ENCODE data around the gene JAZF1.

Gene JAZF1

GRCh38 chr7:28191751-28192150, 11.2 kb upstream of the JAZF1 start:
- no peak overlapping the region for H3K4me3 ChIP-seq (ENCODE audit: extremely low read depth, insufficient read depth, low read length, poor library complexity, severe bottlenecking)
- H3K4me1 ChIP-seq (ENCODE audit: control insufficient read depth, insufficient read depth, low read length, poor library complexity, severe bottlenecking), result no peaks in the 10 kb centered on the region
- no peaks in the 10 kb centered on the region for H3K36me3 ChIP-seq (ENCODE audit: control insufficient read depth, insufficient read depth, low read length)
- no peaks in the 10 kb centered on the region for H3K9me3 ChIP-seq (ENCODE audit: control insufficient read depth, low read length)
- no peak overlapping the region for H3K27ac ChIP-seq (ENCODE audit: low read depth, low read length, severe bottlenecking)

GRCh38 chr7:28191184-28191583, 10.6 kb upstream of the JAZF1 start:
- H3K4me3 ChIP-seq (ENCODE audit: extremely low read depth, insufficient read depth, low read length, poor library complexity, severe bottlenecking), result no peak overlapping the region
- no peaks in the 10 kb centered on the region for H3K9me3 ChIP-seq (ENCODE audit: control insufficient read depth, low read length)
- H3K27ac ChIP-seq (ENCODE audit: low read depth, low read length, severe bottlenecking), result no peak overlapping the region
- H3K36me3 ChIP-seq (ENCODE audit: control insufficient read depth, insufficient read depth, low read length), result no peaks in the 10 kb centered on the region
- no CpG with 5 or more reads among the region's 2 CpGs for WGBS, 2 experiments (ENCODE audit: insufficient coverage in 2 of 2)
- H3K4me1 ChIP-seq (ENCODE audit: control insufficient read depth, insufficient read depth, low read length, poor library complexity, severe bottlenecking), result no peaks in the 10 kb centered on the region

DNA sequence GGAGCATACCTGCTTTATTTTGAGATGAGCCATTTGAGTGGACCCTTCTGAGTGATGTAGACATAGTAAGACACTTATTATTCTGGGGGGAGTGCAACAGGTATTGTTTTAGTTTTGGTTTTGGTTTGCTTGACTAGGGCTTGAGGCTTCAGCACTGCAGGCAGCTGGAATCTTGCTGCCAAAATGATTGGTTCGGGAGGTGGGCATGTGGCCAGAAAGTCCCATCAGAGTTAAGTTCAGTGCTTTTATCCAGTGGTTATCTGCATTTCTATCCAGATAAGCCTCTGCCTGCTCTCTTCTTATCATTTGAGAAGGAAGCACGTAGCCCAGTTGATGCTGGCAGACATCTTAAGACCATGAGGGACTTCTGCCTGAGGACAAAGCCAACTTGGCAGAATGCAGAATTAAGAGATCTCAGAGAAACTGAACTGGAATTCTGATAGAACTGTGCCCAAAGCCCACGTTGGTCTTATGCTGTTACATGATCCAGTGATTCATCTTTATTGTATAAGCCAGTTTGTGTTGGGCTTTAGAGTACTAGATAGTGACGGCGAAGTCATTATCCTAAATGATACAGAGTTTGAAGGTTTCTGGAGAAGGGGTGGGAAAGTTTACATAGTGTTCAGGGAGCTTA, 9.6 kb upstream of the JAZF1 start:
- no peaks in the 10 kb centered on the region for H3K36me3 ChIP-seq (ENCODE audit: control insufficient read depth, insufficient read depth, low read length)
- 72 to 83% methylated on average over 5 of the region's 5 CpGs for WGBS, 2 experiments (ENCODE audit: insufficient coverage in 2 of 2)
- H3K4me1 ChIP-seq (ENCODE audit: control insufficient read depth, insufficient read depth, low read length, poor library complexity, severe bottlenecking), result no peaks in the 10 kb centered on the region
- H3K9me3 ChIP-seq (ENCODE audit: control insufficient read depth, low read length), result no peaks in the 10 kb centered on the region
- H3K27ac ChIP-seq (ENCODE audit: low read depth, low read length, severe bottlenecking), result no peak overlapping the region
- H3K4me3 ChIP-seq (ENCODE audit: extremely low read depth, insufficient read depth, low read length, poor library complexity, severe bottlenecking), result no peak overlapping the region

- H3K4me3 ChIP-seq (ENCODE audit: extremely low read depth, insufficient read depth, low read length, poor library complexity, severe bottlenecking), result no peak overlapping the region
- no peak overlapping the region for H3K27ac ChIP-seq (ENCODE audit: low read depth, low read length, severe bottlenecking)
- no peaks in the 10 kb centered on the region for H3K9me3 ChIP-seq (ENCODE audit: control insufficient read depth, low read length)
- no peaks in the 10 kb centered on the region for H3K36me3 ChIP-seq (ENCODE audit: control insufficient read depth, insufficient read depth, low read length)
- H3K4me1 ChIP-seq (ENCODE audit: control insufficient read depth, insufficient read depth, low read length, poor library complexity, severe bottlenecking), result no peaks in the 10 kb centered on the region
- 93 to 97% methylated on average over 4 to 5 of the region's 7 CpGs for WGBS, 2 experiments (ENCODE audit: insufficient coverage in 2 of 2)
Observed at GRCh38 chr7:28187012-28187411, 6.4 kb upstream of the JAZF1 start.

GRCh38 chr7:28183627-28184026, 3.0 kb upstream of the JAZF1 start:
- H3K9me3 ChIP-seq (ENCODE audit: control insufficient read depth, low read length), result no peaks in the 10 kb centered on the region
- no peak overlapping the region for H3K4me3 ChIP-seq (ENCODE audit: extremely low read depth, insufficient read depth, low read length, poor library complexity, severe bottlenecking)
- H3K4me1 ChIP-seq (ENCODE audit: control insufficient read depth, insufficient read depth, low read length, poor library complexity, severe bottlenecking), result peaks cover 5% of the 10 kb centered on the region
- no peaks in the 10 kb centered on the region for H3K36me3 ChIP-seq (ENCODE audit: control insufficient read depth, insufficient read depth, low read length)
- no peak overlapping the region for H3K27ac ChIP-seq (ENCODE audit: low read depth, low read length, severe bottlenecking)
- WGBS, 2 experiments (ENCODE audit: insufficient coverage in 2 of 2), result 87 to 91% methylated on average over 4 of the region's 5 CpGs

DNA sequence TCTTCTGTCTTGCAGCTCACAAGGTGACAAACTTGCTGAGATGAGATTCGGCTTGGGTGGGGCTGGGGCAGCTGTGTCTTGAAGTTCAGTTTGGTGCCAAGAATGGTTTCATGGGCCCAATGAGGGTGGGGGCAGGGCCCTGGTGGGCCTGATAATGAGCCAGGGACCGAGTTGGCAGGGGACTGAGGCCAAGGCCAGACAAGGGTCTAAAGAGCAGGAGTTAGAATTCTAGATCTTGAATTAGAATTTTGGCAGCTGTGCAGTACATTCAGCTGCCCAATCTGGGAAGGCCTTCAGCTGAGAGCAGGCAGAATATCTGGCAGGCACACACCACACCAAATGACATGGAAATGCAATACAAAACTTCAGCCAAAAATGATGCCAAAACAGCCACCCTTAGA, 1.5 kb upstream of the JAZF1 start:
- H3K4me1 ChIP-seq (ENCODE audit: control insufficient read depth, insufficient read depth, low read length, poor library complexity, severe bottlenecking), result peaks cover 6% of the 10 kb centered on the region
- H3K4me3 ChIP-seq (ENCODE audit: extremely low read depth, insufficient read depth, low read length, poor library complexity, severe bottlenecking), result no peak overlapping the region
- WGBS, 2 experiments (ENCODE audit: insufficient coverage in 2 of 2), result 65 to 84% methylated on average over 2 of the region's 2 CpGs
- H3K27ac ChIP-seq (ENCODE audit: low read depth, low read length, severe bottlenecking), result no peak overlapping the region
- no peaks in the 10 kb centered on the region for H3K36me3 ChIP-seq (ENCODE audit: control insufficient read depth, insufficient read depth, low read length)
- H3K9me3 ChIP-seq (ENCODE audit: control insufficient read depth, low read length), result no peaks in the 10 kb centered on the region

DNA sequence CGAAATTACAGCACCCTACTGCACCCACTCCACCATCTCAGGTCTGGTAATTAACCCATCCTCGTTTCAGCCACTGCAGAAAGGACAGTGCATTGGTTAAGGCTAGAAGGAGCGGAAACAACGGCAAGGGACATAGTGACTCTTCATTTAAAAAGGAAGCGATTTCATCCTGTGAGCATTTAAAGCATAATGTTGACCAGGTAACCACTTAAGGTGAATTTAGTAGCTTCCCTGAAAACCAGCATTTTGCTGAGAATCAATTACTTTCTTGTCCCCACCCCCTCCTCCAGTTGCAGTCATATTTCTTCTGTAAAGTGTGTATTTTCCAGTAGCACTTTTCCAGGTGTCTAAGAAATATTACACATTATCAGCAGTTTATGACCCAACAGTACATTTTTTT, 821 bp upstream of the JAZF1 start:
- Histone ChIP-seq H3K36me3 (ENCODE audit: control insufficient read depth, insufficient read depth, low read length) (no peaks in the 10 kb centered on the region), H3K9me3 (ENCODE audit: control insufficient read depth, low read length) (no peaks in the 10 kb centered on the region), H3K4me1 (ENCODE audit: control insufficient read depth, insufficient read depth, low read length, poor library complexity, severe bottlenecking) (peaks cover 7% of the 10 kb centered on the region), H3K27ac (ENCODE audit: low read depth, low read length, severe bottlenecking) (no peak overlapping the region), H3K4me3 (ENCODE audit: extremely low read depth, insufficient read depth, low read length, poor library complexity, severe bottlenecking) (no peak overlapping the region)
- WGBS, 2 experiments (ENCODE audit: insufficient coverage in 2 of 2), result 84 to 95% methylated on average over 4 of the region's 5 CpGs

GRCh38 chr7:28180031-28180363, 598 bp downstream of the JAZF1 start:
- WGBS, 2 experiments (ENCODE audit: insufficient coverage in 2 of 2), result 0% methylated on average over 8 of the region's 55 CpGs; no CpG with 5 or more reads in 1 of the 2 experiments
- Histone ChIP-seq H3K36me3 (ENCODE audit: control insufficient read depth, insufficient read depth, low read length) (no peaks in the 10 kb centered on the region), H3K4me3 (ENCODE audit: extremely low read depth, insufficient read depth, low read length, poor library complexity, severe bottlenecking) (peak overlapping the region; percentile 59), H3K4me1 (ENCODE audit: control insufficient read depth, insufficient read depth, low read length, poor library complexity, severe bottlenecking) (peaks cover 11% of the 10 kb centered on the region), H3K9me3 (ENCODE audit: control insufficient read depth, low read length) (no peaks in the 10 kb centered on the region), H3K27ac (ENCODE audit: low read depth, low read length, severe bottlenecking) (no peak overlapping the region)

DNA sequence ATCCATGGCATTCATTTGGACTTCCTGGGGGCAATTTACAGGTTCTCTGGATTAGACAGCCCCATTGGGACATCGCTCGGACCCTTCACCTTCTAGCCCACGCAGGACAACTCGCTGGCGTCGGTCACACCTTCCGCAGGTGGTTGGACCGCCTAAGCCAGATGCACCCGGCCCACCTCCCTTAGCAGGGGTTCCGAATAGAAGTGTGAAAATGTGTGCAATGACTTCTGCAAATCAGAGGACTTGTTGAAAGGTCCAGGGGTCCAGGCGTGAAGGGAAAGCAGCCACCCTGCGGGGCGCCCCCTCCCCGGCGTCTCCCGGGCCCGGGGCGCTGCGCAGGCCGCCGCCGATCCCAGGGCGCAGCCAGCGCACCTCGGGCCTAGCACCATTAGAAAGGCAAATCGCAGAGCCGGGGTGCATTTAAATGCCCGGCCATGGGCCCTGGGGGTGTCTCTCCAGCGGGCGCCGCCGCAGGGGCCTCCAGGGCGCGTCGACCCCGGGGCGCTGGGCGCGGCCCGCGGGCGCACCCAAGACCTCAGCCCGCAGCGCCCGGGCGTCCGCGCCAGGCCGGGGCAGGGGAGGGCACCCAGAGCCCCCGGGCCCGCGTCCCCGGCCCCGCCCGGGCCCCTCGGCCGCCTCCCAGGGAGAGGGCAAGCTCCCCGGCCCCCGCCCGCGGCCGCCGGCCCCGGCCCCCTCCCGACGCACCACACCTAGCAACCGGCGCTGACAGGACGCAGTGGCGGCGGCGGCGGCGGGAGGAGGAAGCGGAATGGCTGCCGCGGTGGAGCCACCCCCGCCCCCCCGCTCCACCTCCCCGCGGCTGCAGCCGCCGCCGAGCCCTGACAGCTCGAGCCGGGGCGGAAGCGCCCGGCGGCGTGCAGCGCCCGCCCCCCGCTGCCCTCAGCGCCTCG, 1.2 kb downstream of the JAZF1 start:
- Histone ChIP-seq H3K27ac (ENCODE audit: low read depth, low read length, severe bottlenecking) (no peak overlapping the region), H3K4me1 (ENCODE audit: control insufficient read depth, insufficient read depth, low read length, poor library complexity, severe bottlenecking) (peaks cover 15% of the 10 kb centered on the region), H3K36me3 (ENCODE audit: control insufficient read depth, insufficient read depth, low read length) (no peaks in the 10 kb centered on the region), H3K4me3 (ENCODE audit: extremely low read depth, insufficient read depth, low read length, poor library complexity, severe bottlenecking) (peak overlapping the region; percentile 39), H3K9me3 (ENCODE audit: control insufficient read depth, low read length) (no peaks in the 10 kb centered on the region)
- WGBS, 2 experiments (ENCODE audit: insufficient coverage in 2 of 2), result 4 to 5% methylated on average over 36 to 67 of the region's 96 CpGs

DNA sequence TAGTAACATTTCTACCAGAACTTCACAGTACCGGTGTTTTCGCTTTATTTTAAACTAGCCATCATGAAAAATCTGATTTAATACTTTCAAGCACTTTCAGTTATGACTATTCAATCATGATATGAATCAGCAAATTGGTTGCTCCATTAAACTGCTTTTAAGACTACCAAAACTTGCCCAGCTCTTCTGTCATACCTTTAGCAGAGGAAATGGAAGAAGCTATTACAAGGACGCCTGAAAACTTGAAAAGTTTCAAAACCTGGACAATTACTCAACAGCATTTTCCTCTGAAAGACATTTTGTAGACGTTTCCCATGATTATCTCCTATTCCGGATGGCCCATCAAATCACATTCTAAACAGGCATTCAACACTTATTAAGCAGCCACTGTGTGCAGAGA, 2.0 kb downstream of the JAZF1 start:
- no peak overlapping the region for H3K27ac ChIP-seq (ENCODE audit: low read depth, low read length, severe bottlenecking)
- WGBS, 2 experiments (ENCODE audit: insufficient coverage in 2 of 2), result 86 to 91% methylated on average over 3 to 5 of the region's 5 CpGs
- no peaks in the 10 kb centered on the region for H3K36me3 ChIP-seq (ENCODE audit: control insufficient read depth, insufficient read depth, low read length)
- H3K9me3 ChIP-seq (ENCODE audit: control insufficient read depth, low read length), result no peaks in the 10 kb centered on the region
- no peak overlapping the region for H3K4me3 ChIP-seq (ENCODE audit: extremely low read depth, insufficient read depth, low read length, poor library complexity, severe bottlenecking)
- peaks cover 21% of the 10 kb centered on the region for H3K4me1 ChIP-seq (ENCODE audit: control insufficient read depth, insufficient read depth, low read length, poor library complexity, severe bottlenecking)

DNA sequence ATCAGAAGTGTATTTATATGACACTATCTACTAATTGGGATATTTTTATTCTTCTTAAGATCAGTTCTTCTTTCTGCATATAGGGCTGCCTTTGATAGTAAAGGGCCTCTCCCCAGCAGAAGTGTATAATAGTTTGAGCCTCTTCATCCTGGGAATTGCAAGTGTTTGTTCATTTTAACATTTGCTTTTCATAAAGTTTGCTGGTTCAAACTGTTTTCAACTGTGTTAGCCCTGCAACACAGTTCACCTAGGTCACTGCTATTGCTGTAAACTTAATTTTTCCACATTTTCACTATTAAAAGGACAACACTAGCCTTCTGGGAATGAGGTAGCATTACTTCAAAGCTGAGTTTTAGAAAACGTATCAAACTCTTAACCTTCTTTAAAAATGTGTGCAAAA, 2.8 kb downstream of the JAZF1 start:
- WGBS, 2 experiments (ENCODE audit: insufficient coverage in 2 of 2), result 100% methylated on average over 1 of the region's 1 CpG; no CpG with 5 or more reads in 1 of the 2 experiments
- Histone ChIP-seq H3K4me1 (ENCODE audit: control insufficient read depth, insufficient read depth, low read length, poor library complexity, severe bottlenecking) (peaks cover 21% of the 10 kb centered on the region), H3K27ac (ENCODE audit: low read depth, low read length, severe bottlenecking) (no peak overlapping the region), H3K36me3 (ENCODE audit: control insufficient read depth, insufficient read depth, low read length) (no peaks in the 10 kb centered on the region), H3K4me3 (ENCODE audit: extremely low read depth, insufficient read depth, low read length, poor library complexity, severe bottlenecking) (no peak overlapping the region), H3K9me3 (ENCODE audit: control insufficient read depth, low read length) (no peaks in the 10 kb centered on the region)
